HG02759 (cell line): ENCODE data around the gene STK32B.

Experiments used
- ATAC-seq: cut with Tn5 transposase; IDR thresholded peaks from one replicate; pipeline ENCODE4 v1.9.1; 2021; ENCODE audit warnings: mild to moderate bottlenecking, moderate library complexity; ENCODE audit not compliant: unreplicated experiment

STK32B gene

DNA sequence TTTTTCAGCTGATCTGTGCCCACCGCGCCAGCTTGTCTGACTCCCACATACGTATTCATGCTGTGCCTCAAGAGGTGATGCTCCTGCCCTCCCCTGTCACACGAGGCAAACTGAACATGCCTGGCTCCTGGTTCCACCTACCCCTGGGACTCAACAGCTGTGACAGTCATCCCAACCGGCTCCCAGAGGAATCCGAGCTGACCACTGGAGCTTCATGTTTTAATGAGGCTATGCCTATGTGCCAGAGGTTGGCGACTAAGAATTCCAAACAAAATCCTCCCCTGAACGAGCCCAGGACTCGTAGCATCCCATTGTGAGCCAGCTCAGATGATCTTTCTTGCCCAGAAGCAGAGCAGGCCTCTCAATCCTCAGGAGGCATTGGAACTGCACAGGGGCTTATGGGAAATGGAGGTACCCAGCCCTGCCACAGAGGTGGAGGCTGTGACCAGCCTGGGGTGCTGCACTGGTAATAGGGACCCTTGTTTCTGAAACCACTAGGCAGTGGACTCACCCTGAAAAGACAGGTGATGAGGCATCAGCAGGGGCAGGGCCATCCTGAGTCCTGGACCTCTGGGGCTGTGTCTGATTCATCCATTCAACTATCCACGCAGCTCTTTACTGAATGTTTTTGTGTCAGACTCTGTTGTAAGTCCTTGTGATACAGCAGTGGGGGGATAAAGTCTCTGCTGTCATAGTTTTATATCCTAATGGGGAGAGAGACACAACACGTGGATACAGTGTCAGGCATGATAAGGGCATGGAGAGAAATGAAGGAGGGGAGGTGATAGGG is 332.1 kb downstream of the STK32B start:
- no peak for ATAC-seq

DNA sequence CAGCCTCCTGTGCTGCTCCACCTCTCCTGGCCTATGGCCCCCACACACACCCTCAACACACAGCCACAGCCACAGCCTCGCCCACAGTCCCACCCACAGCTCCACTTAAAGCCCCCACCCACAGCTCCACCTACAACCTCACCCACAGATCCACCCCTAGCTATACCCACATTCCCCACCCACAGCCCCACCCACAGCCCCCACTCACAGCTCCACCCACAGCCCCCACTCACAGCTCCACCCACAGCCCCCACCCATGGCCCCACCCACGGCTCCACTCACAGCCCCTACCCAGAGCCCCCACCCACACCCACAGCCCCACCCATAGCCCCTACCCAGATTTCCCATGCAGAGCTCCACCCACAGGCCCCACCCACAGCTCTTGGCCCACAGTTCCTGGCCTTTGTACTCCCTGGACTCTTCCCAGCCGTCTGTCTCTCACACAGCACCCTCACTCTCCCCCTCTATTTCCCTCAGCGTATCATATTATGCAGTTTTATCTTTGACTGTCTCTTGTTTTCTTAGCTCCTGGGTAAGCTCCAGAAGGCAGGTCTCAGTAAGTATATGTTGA is 334.5 kb downstream of the STK32B start:
- no peak for ATAC-seq

DNA sequence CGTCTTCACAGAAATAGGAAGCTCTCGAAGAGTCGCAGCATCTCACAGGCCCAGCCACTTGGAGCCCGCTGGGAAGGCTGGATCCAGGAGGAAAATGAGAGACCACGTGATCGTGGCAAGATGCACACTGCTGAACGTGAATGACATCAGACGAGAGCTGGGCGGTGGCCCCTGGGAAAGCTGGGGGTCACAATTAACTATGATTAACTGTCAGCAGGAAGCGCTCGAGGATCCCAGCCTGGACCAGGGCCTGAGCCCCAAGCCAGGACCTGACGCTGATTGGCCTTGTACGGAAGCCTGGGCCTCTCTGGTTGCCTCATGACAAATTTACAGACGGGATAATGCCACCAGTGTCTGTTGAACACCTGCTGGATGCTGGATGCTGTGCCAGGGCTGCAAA is 335.6 kb downstream of the STK32B start:
- ATAC-seq: no peak

DNA sequence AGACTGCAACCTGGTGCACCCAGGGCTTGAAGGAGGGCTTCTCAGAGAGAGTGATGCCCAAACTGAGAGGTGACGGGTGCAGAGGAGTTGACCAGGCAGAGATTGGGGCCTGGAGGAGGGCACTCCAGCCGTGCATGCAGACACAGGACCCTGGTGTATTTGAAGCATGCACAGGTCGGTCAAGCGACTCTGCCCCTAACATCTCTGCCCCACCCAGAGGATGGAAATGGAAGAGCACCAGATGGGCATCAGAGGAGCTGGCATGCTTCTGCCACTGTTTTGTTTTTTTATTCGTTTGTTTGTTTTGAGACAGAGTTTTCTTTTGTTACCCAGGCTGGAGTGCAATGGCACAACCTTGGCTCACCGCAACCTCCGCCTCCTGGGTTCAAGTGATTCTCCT is 336.2 kb downstream of the STK32B start:
- no peak for ATAC-seq

DNA sequence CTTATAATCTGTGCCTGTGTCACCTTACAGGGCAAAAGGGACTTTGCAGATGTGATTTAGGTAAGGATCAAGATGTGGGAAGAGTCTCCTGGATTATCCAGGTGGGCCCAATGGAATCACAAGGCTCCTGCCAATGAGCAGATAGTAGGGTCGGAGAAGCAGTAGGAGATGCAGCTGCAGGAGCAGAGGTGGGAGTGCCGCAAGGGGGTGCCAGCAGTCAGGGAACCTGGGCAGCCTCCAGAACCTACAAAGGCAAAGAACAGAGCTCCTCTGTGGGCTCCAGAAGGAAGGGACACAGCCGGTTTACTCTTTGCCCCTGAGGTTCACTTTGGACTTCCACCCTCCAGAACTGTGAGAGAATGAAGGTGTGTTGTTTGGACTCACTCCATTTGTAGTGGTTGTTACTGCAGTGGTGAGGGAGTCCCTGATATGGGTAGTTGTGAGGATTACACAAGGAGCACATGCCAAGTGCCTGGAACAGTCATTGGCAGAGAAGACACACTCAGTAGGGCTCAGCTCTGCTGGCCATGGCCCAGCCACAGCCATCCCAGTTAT is 338.6 kb downstream of the STK32B start:
- ATAC-seq: no peak

DNA sequence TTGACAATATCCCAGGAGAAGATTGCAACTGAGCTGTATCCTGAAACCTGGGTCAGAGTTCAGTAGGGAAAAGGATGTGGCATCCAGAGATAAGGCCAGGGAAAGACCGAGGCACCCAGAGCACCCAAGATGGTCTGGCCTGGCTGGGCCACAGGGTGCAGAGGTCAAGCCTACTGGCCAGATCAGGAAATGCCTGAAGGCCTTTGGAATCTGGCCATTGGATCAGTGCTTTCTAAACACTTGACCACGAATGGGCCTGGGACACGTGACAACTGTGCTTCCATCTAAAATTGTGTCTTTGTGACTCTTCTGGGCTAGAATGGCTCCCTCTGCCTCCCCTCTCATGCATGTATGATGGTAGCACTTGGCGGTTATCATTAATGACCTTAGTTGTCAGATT is 340.2 kb downstream of the STK32B start:
- no peak for ATAC-seq

DNA sequence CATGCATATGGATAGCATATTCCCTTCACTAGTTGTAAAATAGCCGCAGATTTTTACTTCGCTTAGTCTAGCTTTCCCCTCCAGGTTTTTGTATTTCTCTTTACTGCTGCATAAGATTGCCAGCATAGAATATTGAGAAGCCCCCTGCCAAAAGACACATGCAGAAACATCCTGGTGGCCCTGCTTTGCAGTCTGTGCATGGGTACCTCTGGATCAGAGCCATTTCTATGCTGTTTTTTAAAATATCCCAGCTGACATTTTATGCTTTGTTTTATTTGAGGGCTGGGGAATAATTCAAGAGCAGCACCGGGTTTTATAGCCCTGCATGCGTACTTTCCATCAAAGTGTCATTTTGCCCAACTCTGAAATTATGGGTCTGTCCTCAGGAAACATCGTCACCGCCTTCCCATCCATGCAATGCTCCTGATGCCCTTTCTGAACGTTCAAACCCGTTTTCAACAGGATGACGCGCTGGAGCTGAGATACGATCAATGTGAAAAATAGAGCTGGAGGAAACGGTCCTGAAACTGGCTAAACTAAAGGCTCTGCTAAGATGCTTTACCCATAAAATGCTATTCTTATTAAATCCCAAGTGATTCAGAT is 342.7 kb downstream of the STK32B start:
- no peak for ATAC-seq

DNA sequence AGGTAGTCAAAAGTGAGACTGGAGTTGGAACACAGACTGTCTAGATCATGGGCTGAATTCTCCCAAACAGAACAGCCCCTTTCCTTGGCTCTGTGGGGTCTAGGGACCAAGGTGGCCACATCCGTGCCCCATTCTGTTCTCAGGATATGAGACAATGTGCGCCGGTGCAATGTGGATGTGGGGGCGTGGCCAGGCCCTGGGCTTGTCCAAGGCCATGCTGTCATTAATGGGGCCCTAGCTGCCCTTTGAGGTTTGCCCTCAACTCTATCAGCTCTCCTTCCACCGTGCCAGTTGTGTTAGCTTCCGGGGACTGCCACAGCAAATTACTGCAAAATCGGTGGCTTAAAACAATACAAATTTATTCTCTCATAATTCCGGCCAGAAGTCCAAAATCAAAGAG is 344.5 kb downstream of the STK32B start:
- no peak for ATAC-seq

DNA sequence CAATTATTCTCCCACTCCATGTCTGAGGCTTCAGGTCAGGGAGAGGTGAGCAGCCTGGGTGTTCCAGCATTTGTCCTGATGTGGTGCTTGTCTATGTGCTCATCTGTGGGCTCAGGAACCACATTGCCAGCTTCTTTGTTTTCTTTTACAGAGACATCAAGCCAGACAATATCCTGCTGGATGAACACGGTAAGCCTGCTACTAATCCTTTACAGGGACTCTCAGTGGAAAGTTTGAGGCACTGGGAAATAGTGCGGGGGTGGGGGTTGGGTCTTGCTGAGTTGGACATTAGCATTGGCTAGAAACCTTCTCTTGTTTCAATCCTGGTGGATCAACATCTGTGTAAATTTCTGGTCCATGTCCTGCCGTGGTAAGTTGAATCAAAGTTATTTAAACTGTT is 346.8 kb downstream of the STK32B start:
- no peak for ATAC-seq

DNA sequence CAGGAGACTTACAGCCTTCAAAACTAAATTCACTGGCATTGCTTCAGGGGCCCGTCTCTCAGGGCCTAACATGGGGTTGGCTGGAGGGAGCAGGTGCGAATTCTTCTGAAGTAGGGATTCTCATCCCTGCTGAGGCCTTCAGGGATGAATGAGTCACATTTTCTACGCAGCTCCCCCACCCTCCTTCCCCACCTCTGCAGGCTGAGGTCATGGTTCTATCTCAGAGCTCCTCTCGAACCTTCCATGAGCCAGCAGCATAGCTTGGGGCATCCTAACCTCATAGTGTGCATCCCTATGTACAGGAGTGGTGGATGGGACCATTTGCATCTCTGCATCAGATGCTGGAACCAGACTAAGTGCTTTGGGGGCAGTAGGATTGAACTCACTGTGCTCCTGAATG is 347.8 kb downstream of the STK32B start:
- no peak for ATAC-seq

DNA sequence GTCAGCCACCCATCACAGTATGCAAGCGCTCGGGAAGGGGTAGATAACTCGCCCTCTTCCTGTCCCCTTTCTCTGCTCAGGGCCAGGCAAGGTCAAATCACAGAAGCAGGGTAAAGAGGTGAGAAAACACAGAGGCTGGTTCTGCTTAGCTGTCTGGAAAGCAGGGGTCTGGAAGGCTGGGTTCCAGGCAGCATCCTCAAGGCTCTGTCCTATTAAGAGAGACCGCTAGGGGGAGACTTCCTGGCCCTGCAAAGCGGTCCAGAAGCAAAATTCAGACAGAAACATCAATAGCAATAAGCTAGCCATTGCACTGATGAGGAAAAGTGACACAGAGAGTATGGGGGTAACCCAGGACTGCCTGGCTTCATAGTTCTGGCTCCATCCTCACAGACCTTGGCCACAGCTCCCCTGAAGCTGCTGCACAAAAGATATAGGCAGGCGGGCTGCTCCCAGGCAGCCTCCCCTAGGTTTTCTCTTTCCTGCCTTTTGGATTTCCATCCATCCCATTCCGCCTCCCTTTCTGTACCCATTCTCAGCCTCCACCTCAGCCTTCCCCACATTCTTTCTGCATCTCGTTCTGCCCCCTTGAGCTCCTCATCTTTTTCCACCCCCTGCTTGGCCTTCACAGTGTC is 348.6 kb downstream of the STK32B start:
- no peak for ATAC-seq

DNA sequence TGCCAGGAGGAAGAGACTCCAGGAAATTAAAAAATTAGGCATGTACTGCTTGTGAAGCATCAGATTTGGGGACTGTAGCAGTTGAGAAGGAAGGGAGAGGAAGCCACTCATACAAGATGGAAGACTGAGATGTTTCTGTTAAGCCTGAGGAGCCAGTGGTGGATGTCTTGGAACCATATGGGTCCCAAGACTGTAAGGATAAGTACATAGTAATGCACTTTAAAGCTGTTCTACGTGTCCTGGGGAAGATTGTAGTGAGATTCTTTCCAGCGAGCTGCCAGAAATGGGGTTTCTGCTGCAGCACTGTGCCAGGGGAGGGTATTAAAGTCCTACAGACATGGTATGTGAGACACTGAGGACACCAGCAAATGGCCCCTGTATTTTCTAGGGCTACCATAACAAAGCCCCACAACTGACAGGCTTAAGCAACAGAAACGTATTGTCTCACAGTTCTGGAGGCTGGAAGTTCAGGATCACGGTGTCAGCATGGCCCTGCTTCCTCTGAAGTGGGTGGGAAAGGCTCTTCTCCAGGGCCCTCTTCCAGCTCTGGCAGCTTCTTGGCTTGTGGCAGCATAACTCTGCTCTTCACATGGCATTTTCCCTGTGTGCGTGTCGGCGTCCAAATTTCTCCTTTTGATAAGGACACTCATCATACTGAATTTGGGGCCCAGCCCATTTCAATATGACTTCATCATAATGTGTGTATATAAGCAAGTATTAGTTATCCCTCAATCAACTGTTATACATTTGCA is 352.6 kb downstream of the STK32B start:
- no peak for ATAC-seq

DNA sequence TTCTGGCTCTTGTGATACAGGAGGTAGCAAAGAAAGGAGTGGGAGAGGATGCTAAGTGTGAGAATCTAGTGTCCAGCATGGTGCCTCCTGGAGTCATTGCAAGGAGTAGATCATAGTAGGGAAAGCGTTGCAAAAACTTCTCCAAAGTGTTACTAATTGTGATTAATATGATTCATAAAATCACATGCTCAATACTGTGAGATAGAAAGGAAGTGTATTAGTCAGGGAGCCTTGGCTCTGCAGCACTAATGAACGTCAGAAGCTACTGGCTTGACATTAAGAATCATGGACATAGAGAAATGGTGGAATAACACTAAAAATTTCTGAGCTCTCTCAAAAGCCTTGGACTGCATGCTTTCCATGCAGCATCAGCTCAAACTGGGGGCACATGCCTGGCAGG is 358.0 kb downstream of the STK32B start:
- no peak for ATAC-seq

DNA sequence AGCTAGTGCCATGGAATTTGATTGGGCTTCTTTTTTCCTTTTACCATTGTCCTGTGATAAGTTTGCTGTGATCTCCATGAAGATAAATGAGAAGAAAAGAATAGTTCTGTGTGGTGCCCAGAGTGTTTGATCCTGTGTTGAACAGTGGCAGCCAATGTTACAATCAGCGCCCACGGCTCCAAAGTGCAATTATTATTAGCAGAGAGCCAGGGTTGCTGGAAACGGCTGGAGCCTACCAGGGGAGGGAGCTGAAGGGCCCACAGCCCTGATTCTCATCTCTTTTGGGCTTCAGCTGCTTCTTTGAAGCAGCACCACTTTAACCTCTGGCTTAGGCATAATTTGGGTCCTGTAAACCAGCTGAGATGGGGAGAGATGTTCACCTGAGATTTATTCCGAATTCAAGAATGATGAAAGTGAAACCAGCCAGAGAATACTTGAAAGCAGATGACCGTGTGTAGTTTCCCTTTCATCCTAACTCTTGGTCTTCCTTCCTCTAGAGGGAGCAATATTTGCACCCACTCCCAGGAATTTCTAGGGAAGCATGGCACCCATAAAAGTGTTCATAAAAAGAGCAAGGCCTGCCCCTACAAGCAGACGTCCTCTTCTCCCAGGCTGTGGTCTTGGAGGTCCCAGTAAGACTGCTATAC is 358.8 kb downstream of the STK32B start:
- ATAC-seq: no peak

DNA sequence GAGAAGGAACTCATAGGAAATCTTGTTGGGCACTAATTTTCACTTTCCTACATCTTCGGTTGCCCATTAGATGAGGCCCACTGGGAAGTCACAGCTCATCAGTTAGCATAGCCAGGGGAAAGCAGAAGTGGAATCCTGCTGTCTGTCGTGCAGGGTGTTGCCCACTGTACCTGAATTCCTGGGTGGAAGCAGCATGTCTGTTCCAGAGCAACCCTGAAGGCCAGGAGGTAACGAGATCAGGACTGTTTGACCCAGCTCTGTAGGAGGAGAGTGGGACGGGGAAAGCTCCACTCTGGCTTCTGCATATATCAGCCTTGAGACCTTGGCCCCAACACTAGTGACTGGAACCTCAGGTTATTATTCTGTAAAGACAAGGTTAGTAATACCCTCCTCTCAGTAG is 361.0 kb downstream of the STK32B start:
- ATAC-seq: no peak

DNA sequence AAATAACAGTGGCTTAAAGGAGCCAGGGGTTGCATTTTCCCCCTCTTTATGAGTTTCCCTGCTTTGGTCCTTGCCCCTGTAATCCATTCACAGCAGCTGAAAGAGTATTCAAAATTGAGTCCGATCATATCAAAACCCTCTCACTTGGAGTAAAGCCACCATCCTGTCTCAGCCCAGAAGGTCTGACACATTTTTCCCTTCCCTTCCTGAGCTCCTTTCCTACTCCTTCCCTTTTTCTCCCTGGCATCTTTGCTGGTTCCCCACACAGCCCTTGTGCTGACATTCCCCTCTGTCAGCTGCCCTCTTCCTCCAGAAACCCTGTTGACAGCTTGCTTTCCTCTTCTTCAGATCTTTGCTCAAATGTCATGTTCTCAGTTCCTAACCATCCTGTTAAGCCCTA is 361.5 kb downstream of the STK32B start:
- ATAC-seq: no peak

DNA sequence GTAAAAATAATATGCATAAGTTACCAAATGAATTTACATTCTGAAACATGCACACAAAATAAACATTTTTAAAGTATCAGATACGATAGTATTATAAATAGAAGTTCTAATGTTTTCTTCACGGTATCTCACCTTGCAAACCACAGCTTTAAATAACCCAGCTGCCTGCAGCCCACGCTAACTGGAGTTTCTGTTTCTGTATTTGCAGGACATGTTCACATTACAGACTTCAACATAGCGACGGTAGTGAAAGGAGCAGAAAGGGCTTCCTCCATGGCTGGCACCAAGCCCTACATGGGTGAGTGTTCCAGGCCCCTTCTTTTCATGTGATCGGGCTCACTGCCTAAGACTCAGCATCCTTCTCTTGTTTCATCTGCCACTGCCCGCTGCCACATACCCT is 365.4 kb downstream of the STK32B start:
- no peak for ATAC-seq

DNA sequence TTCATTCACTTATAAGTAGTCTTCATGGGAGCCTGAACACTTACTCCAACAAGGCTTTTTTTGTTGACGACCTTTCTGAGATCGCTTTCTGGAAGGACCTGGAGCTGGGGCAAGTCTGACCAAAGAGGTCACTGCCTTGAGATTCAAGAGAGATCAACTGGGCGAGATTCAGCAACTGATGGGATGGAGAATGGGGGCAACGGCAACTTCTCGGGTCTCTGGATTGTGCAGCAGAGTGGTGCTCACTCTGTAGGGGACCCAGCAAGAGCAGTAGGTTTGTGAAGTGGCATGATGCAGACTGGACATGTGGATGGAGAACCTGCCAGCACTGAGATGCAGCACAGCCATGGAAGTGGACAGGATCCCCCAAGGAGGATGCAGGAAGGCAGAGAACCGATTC is 369.0 kb downstream of the STK32B start:
- no peak for ATAC-seq

DNA sequence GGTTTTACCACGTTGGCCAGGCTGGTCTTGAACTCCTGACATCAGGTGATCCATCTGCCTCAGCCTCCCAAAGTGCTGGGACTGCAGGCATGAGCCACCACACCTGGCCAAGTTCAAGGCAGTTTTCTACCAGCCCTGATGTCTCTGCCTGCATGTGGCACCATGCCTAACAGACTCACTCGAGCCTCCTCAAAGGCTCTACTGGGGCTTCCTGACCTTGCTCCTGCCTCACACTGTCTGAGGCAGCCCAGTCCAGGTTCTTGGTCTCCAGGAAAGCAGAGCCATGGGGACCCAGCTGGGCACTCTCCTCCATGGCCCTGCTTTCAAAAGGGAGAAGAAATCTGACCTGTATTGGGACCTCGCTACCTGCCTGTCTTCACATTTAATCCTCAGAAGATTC is 370.1 kb downstream of the STK32B start:
- no peak for ATAC-seq

DNA sequence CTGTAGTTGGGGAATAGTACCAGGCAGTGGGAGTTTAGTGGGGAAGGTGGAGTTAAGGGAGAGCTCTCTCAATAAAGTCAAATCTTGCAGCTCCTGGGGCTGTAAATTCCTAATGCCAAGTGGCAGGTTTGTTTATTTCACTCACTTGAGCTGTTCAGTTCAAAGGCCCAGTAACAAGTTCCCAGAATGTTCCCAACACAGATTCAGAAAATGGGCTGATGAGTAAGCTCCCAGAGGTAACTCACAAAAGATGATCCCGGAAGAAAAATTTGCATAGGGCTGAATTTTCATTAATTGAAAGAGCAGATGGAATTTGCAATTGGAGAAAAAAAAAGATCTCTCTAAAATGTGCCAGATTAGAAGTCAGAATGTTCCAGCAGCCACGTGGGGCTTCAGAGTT is 370.9 kb downstream of the STK32B start:
- no peak for ATAC-seq

DNA sequence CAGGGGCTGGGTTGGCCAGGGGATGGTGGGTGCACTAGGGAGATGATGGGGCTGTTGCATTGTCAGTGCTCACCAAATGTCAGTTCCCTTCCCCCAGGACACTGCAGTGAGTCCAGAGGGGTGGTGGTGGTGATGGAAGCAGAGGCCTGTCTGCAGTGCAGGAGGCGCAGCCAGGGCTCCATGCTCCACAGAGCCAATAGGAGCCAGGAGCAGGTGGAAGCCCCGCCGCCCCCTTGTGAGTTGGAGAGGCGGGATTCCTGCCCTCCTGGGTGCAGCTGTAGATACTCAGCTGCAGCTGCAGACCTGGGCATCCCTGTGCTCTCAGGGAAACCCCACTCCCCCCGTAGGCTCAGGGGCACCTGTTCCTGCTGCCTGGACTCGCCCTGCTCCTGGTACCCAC is 372.4 kb downstream of the STK32B start:
- ATAC-seq: no peak
